HT-29 (cell line): Measurements from ENCODE around the gene OMP. TPM values are rescaled to one million over a fixed set of nuclear protein-coding genes. Genes with fewer than 3 reads are reported as not detected.

Experiments
- DNase-seq: peaks from one replicate; pipeline ENCODE4 v3.0.0-alpha.2; 2015; ENCODE audit warnings: low spot score
- total RNA-seq: library from RNA; depleted of rRNA; stranded (reverse); fragments of >200 nt; shearing (Covaris generic); gene quantifications from 2 replicates; pipeline ENCODE4 v1.2.3, GENCODE V29; 2014; rRNA removed

Gene OMP, protein sequence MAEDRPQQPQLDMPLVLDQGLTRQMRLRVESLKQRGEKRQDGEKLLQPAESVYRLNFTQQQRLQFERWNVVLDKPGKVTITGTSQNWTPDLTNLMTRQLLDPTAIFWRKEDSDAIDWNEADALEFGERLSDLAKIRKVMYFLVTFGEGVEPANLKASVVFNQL
- 2.8 TPM in 1 of 2 replicates, not detected in the other for total RNA-seq

DNA sequence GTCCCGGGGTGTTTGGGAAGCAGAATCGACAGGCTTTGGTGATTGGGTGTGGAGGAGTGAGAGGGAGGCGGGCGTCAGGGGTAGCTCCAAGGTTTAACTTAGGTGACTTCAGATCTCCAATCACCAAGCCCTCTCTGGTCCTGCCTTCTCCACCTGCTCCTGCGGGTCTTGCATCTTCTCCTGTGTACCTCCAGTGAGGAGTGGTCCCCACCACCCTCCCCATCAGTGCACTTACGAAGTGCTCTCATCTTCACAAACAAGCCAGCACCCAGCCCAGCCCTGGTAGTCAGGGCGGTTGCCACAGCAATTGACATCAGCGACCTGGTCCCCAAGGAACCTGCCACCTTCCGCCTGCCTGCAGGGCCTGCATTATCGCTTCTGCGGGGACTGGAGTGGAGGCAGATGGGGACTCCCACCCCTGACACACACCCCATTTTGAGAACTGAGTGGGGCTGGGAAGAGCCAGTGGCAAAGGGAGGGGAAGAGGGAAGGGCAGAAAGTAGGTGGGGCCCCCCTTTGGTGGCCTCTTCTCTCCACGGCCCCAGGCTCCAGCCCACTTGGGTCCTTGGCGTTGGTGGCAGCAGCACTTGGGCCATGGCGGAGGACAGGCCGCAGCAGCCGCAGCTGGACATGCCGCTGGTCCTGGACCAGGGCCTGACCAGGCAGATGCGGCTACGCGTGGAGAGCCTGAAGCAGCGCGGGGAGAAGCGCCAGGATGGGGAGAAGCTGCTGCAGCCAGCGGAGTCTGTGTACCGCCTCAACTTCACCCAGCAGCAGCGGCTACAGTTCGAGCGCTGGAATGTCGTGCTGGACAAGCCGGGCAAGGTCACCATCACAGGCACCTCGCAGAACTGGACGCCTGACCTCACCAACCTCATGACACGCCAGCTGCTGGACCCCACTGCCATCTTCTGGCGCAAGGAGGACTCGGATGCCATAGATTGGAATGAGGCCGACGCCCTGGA, at the start of gene OMP:
TSS of gene OMP (plus strand) at position 595 of the 965 bp plus-strand sequence. CDS start at position 595, 0 bp downstream.
- DNase-seq = no peak

DNA sequence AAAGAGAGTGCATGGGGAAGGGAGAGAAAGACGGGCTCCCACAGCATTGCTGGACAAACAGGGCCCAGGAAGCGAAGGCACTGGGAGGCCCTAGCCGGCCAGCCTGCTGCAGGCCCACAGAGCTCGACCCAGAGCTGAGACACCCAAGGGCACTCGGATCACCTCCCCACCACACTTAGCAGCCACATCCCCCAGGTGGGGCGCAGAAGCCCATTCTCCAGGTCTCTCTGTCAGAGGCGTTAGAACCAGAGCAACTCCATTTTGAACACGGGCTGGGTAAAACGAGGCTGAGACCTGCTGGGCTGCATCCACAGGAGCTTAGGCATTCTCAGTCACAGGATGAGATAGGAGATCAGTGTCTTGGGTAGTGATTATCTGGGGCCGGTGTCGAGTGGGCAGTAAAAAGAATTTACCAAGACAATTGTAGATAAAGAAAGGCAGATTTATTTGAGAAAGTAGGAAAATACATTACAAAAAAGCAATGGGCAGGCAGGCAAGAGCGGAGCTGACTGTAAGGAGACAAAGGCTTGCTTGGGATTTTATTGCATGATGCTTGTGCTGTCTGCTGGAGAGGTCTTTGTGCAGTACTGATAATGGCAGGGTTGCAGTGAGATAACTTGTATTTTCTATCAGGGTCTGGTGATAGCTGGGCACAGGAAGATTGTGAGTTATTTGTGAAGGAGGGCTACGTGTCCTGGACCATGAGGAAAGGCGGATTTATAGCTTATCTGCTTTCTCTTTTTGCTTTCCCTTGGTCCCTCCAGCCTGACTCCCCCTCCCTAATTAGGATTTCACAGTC, 49.2 kb upstream of the OMP start:
- DNase-seq = no peak

DNA sequence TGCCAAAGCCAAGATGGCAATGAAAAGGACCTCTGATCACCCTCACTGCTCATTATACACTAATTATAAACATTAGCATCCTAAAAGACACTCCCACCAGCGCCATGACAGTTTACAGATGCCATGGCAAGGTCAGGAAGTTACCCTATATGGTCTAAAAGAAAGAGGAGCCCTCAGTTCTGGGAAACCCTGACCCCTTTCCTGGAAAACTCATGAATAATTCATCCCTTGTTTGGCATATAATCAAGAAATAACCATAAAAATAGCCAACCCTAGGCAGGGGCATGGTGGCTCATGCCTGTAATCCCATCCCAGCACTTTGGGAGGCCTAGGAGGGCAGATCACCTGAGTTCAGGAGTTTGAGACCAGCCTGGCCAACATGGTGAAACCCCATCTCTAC, 48.6 kb upstream of the OMP start:
- DNase-seq = no peak

DNA sequence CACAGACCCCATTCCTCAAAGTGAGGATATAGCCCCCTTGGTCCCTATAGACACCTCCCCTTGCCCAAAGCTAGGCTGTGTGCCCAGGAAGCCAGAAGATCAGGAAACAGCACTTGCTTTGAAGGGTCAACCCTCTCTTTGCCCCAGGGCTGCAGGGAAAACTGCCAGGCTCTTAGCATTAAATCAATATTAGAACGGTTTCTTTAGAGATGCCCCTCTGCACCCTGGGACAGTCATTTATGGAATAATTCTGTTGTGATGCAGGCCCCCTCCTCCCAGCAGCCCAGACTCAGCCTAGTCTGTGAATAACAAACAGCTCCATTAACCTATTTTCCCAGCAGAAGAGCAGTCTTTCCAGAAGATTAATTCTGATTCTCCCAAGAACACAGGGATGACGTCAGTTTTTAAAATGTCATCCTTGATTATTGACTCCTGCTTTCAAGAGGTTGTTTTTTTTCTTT, 47.5 kb upstream of the OMP start:
- no peak for DNase-seq

DNA sequence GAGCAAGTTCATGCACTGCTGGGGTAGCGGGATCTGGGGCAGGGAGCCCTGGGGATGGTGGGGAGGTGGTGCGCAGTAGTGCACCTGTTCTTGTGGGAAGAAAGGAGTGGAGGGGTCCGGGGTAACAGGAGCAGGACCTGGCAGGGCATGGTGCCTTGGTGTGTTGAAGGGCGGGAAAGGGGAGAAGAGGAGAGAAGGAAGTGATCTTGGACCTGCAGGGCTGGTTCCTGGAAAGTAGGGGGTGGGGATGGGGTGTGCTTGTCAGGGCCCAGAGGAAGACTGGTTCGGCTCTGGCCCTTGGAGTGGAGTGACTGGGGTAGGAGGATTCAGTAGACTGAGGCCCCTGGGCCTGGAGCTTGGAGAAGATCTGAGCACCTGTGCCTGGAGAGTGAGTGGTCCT, 46.7 kb upstream of the OMP start:
- DNase-seq = no peak

DNA sequence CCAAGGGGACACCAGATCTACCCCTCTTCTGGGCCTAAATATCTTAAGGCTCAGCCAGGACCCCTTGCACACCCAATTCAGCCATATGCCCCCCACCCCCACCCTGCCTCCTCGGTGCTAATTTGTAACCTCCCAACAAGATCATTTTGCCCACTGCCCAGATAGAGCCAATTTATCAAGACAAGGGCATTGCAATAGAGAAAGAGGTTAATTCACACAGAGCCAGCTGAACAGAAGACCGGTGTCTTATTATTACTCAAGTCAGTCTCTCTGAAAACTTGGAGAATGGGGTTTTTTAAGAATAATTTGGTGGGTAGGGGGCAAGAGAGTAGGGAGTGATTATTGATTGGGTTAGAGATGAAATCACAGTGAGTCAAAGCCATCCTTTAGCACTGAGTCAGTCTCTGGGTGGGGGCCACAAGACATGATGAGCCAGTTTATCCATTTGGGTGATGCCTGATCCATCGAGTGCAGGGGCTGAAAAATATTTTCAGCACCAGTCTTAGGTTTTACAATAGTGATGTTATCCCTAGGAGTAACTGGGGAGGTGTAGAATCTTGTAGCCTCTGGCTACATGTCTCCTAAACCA, 45.7 kb upstream of the OMP start:
- DNase-seq = no peak

DNA sequence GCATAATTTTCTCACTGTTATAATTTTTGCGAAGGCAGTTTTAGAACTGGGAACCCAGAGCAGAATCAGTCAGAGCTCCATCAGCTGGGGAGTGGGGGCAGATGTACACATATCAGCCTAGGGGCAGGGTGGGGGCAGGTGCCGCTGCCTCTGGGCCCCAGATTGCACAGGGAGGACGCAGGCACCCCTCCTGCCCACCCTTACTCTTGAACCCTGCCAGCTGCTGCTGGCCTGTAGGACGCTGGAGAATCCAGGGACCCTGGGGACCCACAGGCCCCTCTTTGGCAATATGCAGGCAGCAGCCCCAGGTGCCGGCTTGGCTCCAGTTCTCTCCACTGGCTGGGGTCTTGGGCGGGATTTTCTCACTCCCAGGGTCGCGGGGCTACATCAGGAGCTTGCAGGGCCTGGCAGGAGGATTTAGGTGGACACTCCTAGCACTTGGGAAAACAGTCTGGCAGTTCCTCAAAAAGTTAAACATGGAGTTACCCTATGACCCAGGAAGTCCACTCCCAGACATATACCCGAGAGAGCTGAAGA, 44.6 kb upstream of the OMP start:
- no peak for DNase-seq

DNA sequence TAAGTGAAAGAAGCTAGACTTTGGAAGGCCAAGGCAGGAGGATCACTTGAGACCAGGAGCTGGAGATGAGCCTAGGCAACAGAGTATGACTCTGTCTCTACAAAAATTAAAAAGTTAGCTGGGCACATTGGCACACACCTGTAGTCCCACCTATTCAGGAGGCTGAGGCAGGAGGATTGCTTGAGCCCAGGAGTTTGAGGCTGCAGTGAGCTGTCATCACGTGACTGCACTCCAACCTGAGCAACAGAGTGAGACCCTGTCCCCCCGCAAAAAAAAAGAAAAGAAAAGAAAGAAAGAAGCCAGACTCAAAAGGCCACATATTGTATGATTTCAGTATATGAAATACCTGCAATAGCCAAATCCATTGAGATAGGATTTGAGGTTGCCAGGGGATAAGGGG, 43.7 kb upstream of the OMP start:
- no peak for DNase-seq

DNA sequence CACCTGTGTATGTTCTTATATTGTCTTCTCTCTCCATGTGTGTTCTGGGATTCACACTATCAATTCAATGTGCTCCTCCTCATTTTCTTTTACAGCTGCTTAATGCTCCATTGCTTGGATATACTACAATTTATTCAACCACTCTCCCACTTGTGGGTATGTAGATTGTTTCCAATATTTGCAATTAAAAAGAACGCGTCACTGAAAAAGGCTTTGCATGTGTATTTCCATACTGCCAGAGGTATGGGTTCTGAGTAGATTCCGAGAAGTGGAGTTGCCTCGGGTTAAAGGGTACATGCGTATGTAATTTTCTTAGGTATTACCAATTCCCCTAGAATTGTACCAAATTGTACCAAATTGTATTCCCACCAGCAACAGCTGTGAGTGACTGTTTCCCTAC, 42.8 kb upstream of the OMP start:
- DNase-seq = no peak

DNA sequence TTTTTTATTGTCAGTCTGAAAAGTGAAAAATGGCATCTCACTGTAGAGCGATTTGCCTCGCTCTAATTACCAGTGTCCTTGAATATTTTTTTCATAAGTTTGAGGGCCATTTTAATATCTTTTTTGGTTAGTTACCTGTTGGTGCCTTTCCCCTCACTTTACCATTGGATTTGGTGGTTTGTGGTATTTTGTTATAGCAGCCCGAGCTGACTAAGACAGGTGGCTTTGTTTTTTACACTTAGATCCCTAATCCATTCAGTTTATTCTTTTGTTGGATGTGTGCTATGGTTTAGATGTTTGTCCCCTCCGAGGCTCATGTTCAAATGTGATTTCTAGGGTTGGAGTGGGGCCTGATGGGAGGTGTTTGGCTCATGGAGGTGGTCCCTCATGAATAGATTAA, 42.4 kb upstream of the OMP start:
- no peak for DNase-seq

DNA sequence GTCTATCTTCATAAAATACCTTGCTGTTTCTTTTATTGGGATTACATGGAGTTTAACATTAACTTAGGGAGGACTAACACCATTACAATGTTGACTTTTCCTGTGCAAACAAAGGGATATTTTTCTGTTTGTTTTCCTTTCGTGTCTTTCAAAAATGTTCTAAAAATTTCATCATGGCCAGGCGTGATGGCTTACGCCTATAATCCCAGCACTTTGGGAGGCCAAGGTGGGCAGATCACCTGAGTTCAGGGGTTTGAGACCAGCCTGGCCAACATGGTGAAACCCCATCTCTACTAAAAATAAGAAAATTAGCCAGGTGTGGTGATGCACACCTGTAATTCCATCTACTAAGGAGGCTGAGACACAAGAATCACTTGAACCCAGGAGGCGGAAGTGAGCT, 41.4 kb upstream of the OMP start:
- peak; percentile 47 for DNase-seq

DNA sequence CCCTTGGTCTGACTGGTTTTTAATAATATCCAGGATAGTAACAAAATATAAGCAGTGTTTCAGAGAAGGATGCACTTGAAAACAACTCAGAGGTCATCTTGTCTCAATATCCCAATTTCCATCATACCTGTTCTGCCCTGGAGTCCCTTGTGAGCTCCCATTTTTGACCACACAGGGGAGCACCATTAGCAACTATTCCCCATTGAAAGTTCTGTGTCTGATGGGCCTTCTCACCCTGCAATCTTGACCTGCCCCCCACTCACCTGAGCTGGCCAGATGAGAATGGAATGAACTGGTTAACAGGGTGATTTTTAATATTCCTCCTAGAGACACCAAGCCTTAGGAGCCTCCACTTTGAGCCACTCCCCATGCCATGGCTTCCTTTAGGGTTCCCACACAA, 39.7 kb upstream of the OMP start:
- peak; percentile 56 for DNase-seq

DNA sequence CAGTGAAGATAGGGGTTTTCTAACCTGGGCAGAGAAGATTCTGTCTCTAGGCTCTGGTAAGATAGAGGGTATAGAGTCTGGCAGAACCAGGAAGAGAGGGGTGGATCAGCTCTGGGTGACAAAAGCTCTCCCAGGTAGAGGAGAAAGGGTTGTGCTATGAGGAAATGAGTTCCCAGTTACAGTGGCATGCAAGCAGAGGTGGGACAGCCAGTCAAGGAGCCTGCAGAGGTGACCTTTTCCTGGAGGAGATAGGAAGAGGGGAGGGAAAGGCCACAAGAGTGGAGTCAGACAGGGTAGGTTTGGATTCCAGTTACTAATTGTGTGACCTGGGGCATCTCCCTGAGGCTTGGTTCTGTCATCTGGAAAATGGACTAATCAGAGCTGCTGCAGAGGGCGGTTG, 39.2 kb upstream of the OMP start:
- DNase-seq = peak; percentile 54

DNA sequence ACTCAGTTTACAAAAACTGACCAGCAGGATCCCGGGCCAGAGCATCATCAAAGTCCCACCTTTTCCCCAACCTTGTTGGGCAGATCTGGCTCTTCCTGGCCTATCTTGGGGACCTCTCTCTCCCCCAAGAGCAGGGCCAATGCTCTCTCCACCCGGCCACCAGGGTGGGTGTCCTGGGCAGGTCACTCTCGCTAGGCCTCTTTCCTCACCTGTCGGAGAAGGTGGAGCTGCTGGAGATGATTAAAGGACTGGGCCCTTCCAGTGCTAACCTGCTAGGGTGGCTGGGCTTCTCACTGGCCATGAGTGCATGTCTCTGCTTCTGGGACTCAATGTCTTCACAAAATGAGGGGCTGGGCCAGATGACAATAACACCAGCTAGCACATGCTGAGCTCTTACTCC, 38.8 kb upstream of the OMP start:
- no peak for DNase-seq

DNA sequence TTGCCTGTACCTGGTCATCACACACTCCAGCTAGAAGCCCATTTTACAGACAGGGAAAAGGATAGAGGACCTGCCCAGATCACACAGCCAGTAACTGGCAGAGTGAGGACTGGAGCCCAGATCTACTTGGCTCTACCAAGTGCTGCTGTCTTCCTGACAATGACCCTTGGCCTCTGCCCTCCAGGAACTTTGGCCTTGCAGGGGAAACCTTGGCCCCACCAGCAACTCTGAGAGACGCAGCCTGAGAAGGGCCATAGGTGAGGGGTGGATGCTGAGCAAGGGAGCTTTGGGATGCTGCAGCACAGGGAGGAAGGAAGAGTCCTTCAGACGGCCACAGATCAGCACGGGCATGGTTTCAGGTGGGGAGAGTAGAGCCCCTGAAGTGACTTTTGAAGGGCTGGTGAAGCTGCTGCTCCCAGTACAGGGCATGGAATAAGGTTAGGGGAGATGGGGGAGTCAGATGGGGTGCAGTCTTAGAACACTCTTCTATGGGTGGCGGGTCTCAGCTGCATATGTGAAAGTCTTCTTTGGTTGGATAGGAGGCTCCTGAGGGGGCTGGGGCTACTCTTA, 37.9 kb upstream of the OMP start:
- no peak for DNase-seq

DNA sequence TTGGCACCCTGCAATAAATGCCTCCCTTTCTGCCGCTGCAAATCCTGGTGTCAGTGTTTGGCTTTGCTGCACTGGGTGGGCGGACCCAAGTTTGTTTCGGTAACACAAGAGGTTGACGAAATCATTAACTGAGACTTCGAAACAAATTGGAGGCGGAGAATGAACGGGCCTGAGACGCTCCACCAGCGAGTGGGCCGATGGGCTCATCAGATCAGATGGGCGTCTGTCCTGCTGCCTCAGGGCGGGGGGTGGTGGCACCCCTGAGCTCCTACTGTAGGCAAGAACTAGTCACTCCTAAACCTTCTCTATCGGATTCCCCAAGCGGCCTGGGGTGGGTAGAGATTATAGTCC, 36.8 kb upstream of the OMP start:
- DNase-seq = no peak

DNA sequence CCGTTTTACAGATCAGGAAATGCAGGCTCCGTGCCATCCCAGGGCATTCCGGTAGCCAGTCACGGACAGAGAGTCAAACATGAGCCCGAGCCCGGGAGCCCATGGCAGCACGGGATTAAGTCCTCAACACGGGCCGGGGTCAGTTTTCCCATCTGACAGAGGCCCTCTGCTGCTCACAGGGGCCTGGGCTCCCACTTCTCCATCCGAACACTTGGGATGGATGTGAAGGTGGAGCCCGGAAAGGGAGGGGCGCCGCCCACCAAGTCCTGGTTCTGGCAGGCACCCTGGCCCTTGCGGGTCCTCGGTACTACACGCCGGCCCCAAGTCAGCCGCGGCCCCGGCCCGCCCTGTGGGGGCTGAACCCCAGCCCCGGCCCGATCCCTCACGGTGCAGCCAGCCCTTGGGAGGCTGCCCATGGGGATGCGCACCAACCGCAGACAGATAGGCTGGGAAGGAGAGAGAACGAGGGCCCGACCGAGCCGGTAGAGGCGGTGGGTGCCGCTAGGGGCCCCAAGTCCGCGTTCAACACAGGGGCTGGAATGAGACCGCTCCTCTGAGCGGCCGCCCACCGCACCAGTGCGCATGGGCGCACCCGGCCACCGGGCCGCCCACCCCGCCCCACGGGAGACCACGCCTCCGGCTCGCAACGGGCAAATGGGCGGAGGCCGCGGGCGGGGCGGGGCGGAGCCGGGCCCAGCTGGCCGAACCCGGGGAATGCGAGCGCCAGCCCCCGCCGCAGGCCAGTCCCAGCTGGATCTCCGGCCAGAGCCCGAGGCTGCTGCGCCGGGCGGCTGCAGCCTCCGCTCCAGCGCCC, 36.2 kb upstream of the OMP start, which contains the start of gene CAPN5:
TSS of gene CAPN5 (plus strand) at position 743 of the 814 bp plus-strand sequence. CDS start 17,916 bp downstream, outside the sequence.
- DNase-seq = peak; percentile 95

DNA sequence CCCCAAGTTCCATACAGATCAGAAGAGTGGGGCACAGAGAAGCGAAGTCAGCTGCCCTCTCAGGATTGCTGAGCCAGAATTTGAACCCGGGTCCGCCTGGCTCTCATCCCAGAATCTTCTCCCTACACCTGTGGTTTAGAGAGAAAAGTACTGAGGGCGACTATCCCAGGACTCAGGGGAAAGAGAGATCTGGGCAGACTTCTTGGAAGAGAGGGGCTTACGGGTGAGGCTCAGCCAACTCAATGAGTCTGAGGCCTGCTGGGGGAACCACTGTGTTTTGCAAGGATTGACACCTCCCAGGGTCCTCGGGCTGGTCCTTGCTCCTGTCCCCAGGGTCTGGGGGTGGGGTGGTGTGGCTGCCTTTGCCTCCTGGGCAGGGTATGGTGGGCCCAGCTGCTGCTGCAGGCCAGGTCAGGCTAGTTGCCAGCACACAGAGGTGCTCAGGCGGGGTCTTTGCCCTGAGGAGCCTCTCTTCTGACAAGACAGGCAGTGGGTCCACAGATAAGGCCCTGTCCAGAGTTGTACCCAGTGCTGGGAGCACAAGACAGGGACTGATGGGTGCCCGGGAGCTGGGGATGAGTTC, 34.7 kb upstream of the OMP start:
- DNase-seq = no peak

DNA sequence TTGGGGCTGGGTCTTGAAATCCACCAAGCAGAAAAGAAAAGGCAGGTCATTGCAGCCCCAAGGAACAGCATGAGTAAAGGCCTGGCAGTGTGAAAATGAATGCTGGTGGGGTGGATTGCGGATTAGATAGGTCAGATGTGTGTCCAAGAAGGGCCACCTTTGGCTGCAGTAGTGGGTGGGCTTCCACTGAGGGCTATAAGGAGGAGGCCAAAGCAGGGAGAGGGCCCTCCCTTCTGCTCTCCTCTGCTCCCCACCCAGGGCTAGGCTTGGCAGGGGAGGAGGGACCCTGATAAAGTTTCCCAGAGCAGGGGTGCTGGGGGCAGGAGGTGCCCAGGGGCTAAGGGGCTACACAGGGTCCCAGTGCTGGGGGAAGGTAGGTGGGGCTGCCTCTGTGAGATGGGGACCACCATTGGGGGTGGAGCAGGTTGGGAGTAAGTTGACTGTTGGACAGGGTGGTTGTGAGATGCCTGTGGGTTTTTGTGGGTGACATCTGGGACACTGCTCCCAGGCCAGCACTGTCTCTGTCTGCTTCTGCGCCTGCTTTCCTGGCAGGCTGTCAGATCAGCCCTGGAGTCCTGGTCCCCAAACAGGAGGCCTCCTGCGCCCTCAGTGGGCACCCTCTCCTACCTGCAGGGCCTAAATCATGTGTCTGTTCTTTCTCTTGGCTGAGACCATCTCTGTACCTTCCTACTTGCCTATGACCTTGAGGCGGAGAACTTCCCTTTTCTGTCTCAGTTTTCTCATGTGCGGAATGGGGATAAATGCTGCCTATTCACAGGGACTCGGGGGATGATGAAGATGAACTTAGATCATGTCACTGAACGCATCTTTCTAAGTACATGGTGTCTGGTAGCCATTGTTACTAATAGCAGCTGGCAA, 33.9 kb upstream of the OMP start:
- DNase-seq = no peak
